K562 (cell line): ENCODE measurements around the gene ZBTB25. TPM values are rescaled to one million over a fixed set of nuclear protein-coding genes. Genes with fewer than 3 reads are reported as not detected.

Experiments
- ATAC-seq: fragments of 200-7000 bp; cut with Tn5 transposase; 3 replicates; pipeline ENCODE4 v1.9.1; 2020; ENCODE audit warnings: moderate library complexity
- BruUV-seq: library from RNA; stranded (reverse); fragments of 400-500 nt; replicated peaks from 2 replicates; lab custom pipeline; 2021; lab: Mats Ljungman, UMichigan
- CTCF ChIA-PET: fragments of 300-600 bp; formaldehyde crosslinking; extraction: SDS; loops from one replicate; lab custom pipeline; 2021; ENCODE audit warnings: low intra/inter-chr PET ratio; lab: Yijun Ruan, JAX
- POLR2A ChIA-PET: fragments of 300-600, 350-650 bp; sonication (Branson Sonifier 250); formaldehyde crosslinking; extraction: SDS; loops from one replicate; lab custom pipeline; 2021; ENCODE audit warnings: antibody characterized with exemption, inconsistent platforms; lab: Yijun Ruan, JAX
- DNase-seq, 4 experiments: peaks; one replicate each; pipeline versions ENCODE4 v3.0.0 to v3.0.0-alpha.2; 2011 to 2018; ENCODE audit warnings: low spot score in 3 of 4, mixed read lengths in 3 of 4; ENCODE audit errors: extremely low read depth in 1 of 4
- FAIRE-seq: peaks from 2 replicates; lab custom pipeline; 2011; peaks lifted over from hg19 to GRCh38; lab: Jason Lieb, UNC
- H2AFZ ChIP-seq: 2 replicates; pipeline ENCODE4 v1.6.0; 2011; ENCODE audit warnings: low read depth, low read length, control low read depth, inconsistent platforms
- H3K27ac ChIP-seq: fragments of 200-600 bp; 3 replicates; pipeline ENCODE4 v1.8.0; 2011; ENCODE audit warnings: low read depth, mild to moderate bottlenecking, control low read depth, inconsistent platforms, low read length, moderate library complexity, mixed read lengths; ENCODE audit errors: extremely low read depth
- H3K27me3 ChIP-seq, 2 experiments: fragments of 300-600 bp in 1 of 2; 2 replicates in 1 of 2; 3 replicates in 1 of 2; pipeline versions ENCODE4 v1.6.0 to v1.8.0; 2011; ENCODE audit warnings: inconsistent platforms in 2 of 2, low read length in 2 of 2, mild to moderate bottlenecking in 1 of 2, mixed read lengths in 1 of 2, moderate library complexity in 1 of 2; ENCODE audit not compliant: control insufficient read depth in 2 of 2, insufficient read depth in 2 of 2
- H3K36me3 ChIP-seq: fragments of 300-600 bp; 3 replicates; pipeline ENCODE4 v1.8.0; 2011; ENCODE audit warnings: mild to moderate bottlenecking, low read length, inconsistent platforms; ENCODE audit not compliant: control insufficient read depth, insufficient read depth
- H3K4me1 ChIP-seq, 2 experiments: fragments of 200-600 bp in 1 of 2; replicated peaks in 1 of 2; 2 replicates in 1 of 2; 3 replicates in 1 of 2; pipeline versions ENCODE4 v1.5.1 to v1.8.0; 2011; ENCODE audit warnings: inconsistent platforms in 2 of 2, low read length in 2 of 2, mild to moderate bottlenecking in 1 of 2, mixed read lengths in 1 of 2, moderate library complexity in 1 of 2; ENCODE audit not compliant: control insufficient read depth in 2 of 2, insufficient read depth in 2 of 2
- H3K4me2 ChIP-seq: 2 replicates; pipeline ENCODE4 v1.6.1; 2011; ENCODE audit warnings: low read length, control low read depth, inconsistent platforms, mixed read lengths; ENCODE audit not compliant: insufficient read depth
- H3K4me3 ChIP-seq: fragments of 200-600 bp; sonication (generic), shearing (Covaris generic); 2 replicates; pipeline ENCODE4 v1.5.1; 2016; ENCODE audit warnings: control low read depth, inconsistent platforms
- H3K79me2 ChIP-seq: fragments of 200-600 bp; 3 replicates; pipeline ENCODE4 v1.8.0; 2011; ENCODE audit warnings: low read length, inconsistent platforms; ENCODE audit not compliant: control insufficient read depth, insufficient read depth
- H3K9ac ChIP-seq, 2 experiments: 2 replicates each; pipeline versions ENCODE4 v1.6.0 to v1.6.1; 2011; ENCODE audit warnings: low read depth in 2 of 2, low read length in 2 of 2, control low read depth in 1 of 2, inconsistent platforms in 1 of 2, mild to moderate bottlenecking in 1 of 2, mixed read lengths in 1 of 2; ENCODE audit not compliant: insufficient read depth in 1 of 2
- H3K9me1 ChIP-seq: one replicate; pipeline ENCODE4 v1.6.0; 2011; ENCODE audit warnings: inconsistent platforms, mild to moderate bottlenecking, low read length, moderate library complexity; ENCODE audit not compliant: control insufficient read depth, insufficient read depth
- H3K9me3 ChIP-seq: replicated peaks from 2 replicates; pipeline ENCODE4 v1.5.1; 2011; ENCODE audit warnings: low read depth, low read length, inconsistent platforms; ENCODE audit not compliant: control insufficient read depth, insufficient read depth
- H4K20me1 ChIP-seq: replicated peaks from 2 replicates; pipeline ENCODE4 v1.6.1; 2011; ENCODE audit warnings: low read length, inconsistent platforms, mixed read lengths; ENCODE audit not compliant: control insufficient read depth, insufficient read depth
- NCOA1 ChIP-seq: fragments of 450-650 bp; IDR thresholded peaks from 2 replicates; pipeline ENCODE4 v1.6.1; 2016; ENCODE audit warnings: low read depth
- NR2C1 ChIP-seq, 2 experiments: fragments of 450-650 bp; IDR thresholded peaks; 2 replicates each; pipeline ENCODE4 v1.6.1; 2017; ENCODE audit warnings: mild to moderate bottlenecking in 2 of 2, antibody characterized with exemption in 1 of 2, inconsistent platforms in 1 of 2, missing compliant biosample characterization in 1 of 2, missing genetic modification characterization in 1 of 2
- NR2C2 ChIP-seq, 2 experiments: fragments of 200-800 bp in 1 of 2; sonication (Bioruptor generic) in 1 of 2; sonication (generic) in 1 of 2; formaldehyde crosslinking in 1 of 2; IDR thresholded peaks; 2 replicates each; pipeline versions ENCODE4 v1.6.1 to v1.8.0; 2016 to 2022; ENCODE audit warnings: mild to moderate bottlenecking in 1 of 2, missing compliant biosample characterization in 1 of 2, missing genetic modification characterization in 1 of 2, missing genetic modification reagents in 1 of 2
- TCF7L2 ChIP-seq: fragments of 150-350 bp; IDR thresholded peaks from 2 replicates; pipeline ENCODE4 v1.6.1; 2016; ENCODE audit warnings: low read depth, mild to moderate bottlenecking, low read length, moderate library complexity
- ZBTB8A ChIP-seq: fragments of 450-650 bp; IDR thresholded peaks from 2 replicates; pipeline ENCODE4 v1.6.1; 2018; ENCODE audit warnings: mild to moderate bottlenecking, moderate library complexity; ENCODE audit not compliant: partially characterized antibody
- WGBS: fragments of 100-300 bp; shearing (Covaris generic); methylation state at CpG from one replicate; pipeline ENCODE4 v1.1.6; 2016; ENCODE audit warnings: low coverage, mixed read lengths; ENCODE audit not compliant: insufficient coverage; ENCODE audit errors: missing lambda C conversion rate; 5-methylcytosine and 5-hydroxymethylcytosine counted together
- in situ Hi-C: fragments of 300-500 bp; cut with MboI; formaldehyde crosslinking; loops from 4 replicates; pipeline ENCODE4 v1.15.0; 2018; ENCODE audit warnings: inconsistent platforms, mixed read lengths
- intact Hi-C: fragments of 100-400 bp; cut with micrococcal nuclease; formaldehyde crosslinking; loops from 2 replicates; pipeline ENCODE4 v1.14.2; 2022
- polyA plus RNA-seq, 8 experiments: library from polyadenylated mRNA; depleted of rRNA in 4 of 8; stranded (reverse) in 5 of 8; unstranded in 3 of 8; fragments of >200 nt; fragmentation: Nextera tagmentation in 2 of 8; fragmentation: Illumina TruSeq in 1 of 8; extraction: Ambion mirVana in 2 of 8; extraction: Trizol in 1 of 8; gene quantifications; 2 replicates each; pipeline versions ENCODE4 v1.2.1 to v1.2.3, GENCODE V29; 2011 to 2014; ENCODE audit warnings: inconsistent platforms in 1 of 8, missing spikeins in 1 of 8
- total RNA-seq, 7 experiments: library from RNA; depleted of rRNA in 6 of 7; stranded (reverse); fragments of >200 nt in 6 of 7; fragmentation: Illumina TruSeq in 2 of 7; extraction: Trizol in 2 of 7; gene quantifications; 2 replicates each; pipeline versions ENCODE4 v1.2.1 to v1.2.3, GENCODE V29; 2011 to 2021; ENCODE audit warnings: low replicate concordance in 1 of 7

Gene ZBTB25
- total and polyA plus RNA-seq, 9 of the 15 experiments (the other 6 are each of a cell fraction or from before 2014, with no cell fraction given) = 0.61 to 3.9 (median 2.3) TPM

- Histone ChIP-seq H4K20me1 (no peaks in the 10 kb centered on the region), H2AFZ (no peak overlapping the region), H3K9me3 (no peaks in the 10 kb centered on the region), H3K79me2 (no peaks in the 10 kb centered on the region), H3K4me3 (no peak overlapping the region), H3K9me1 (no peaks in the 10 kb centered on the region), H3K4me1 (no peaks in the 10 kb centered on the region; a peak in 1 of 5 replicates), H3K27ac (no peak overlapping the region), H3K27me3 (no peaks in the 10 kb centered on the region), H3K4me2 (no peak overlapping the region), H3K36me3 (peaks cover 80% of the 10 kb centered on the region), H3K9ac (no peak overlapping the region)
- no peak for DNase-seq
- intact Hi-C loops (no loop called here), in situ Hi-C loops (no loop called here)
- BruUV-seq = TSS peak; percentile 11
- ATAC-seq = no peak
- 87% methylated on average over 3 of the region's 3 CpGs for WGBS
- POLR2A ChIA-PET = interaction anchor here (0.8 to 1.8 kb wide), 2 partner anchors 19 to 242 kb away, joined by 3 to 4 read pairs; no protein-coding TSS in a partner anchor
- TF ChIP-seq TCF7L2 (no peak), NR2C2 (CRISPR knock-in tag; IDR thresholded peaks at IDR 0.05) (no peak), NR2C2 (tag; IDR thresholded peaks at IDR 0.05) (peak; percentile 82), NCOA1 (no peak), NR2C1 (IDR thresholded peaks at IDR 0.05) (0 out of 2 replicates have a peak, but pooled peaks have one; percentile 34), NR2C1 (tag; IDR thresholded peaks at IDR 0.05) (peak; percentile 54; the same call in 1 of the 2 replicates), ZBTB8A (no peak)
- CTCF ChIA-PET = no interaction called here
- FAIRE-seq = no peak
These were observed 87.2 kb downstream of the ZBTB25 start for GRCh38 chr14:64416348-64416932.
